NB4 (cell line): ENCODE data around the gene UCHL1.

Experiments used
- DNase-seq: peaks from one replicate; pipeline ENCODE4 v3.0.0; 2010; ENCODE audit warnings: low read depth
- H3K4me3 ChIP-seq: one replicate; pipeline ENCODE4 v1.5.1; 2011; ENCODE audit warnings: mild to moderate bottlenecking, low read depth, low read length, moderate library complexity
- CTCF ChIP-seq: IDR thresholded peaks from one replicate; pipeline ENCODE4 v1.5.1; 2012; ENCODE audit warnings: low read depth, low read length
- MAX ChIP-seq: IDR thresholded peaks from 2 replicates; pipeline ENCODE4 v1.6.1; 2011; ENCODE audit warnings: low read depth, low read length
- MYC ChIP-seq: IDR thresholded peaks from 2 replicates; pipeline ENCODE4 v1.6.1; 2011; ENCODE audit warnings: low read depth, low read length
- POLR2A ChIP-seq: IDR thresholded peaks from 2 replicates; pipeline ENCODE4 v1.6.1; 2011; ENCODE audit warnings: mild to moderate bottlenecking; ENCODE audit not compliant: insufficient read length; ENCODE audit errors: extremely low read depth

The UCHL1 gene

GRCh38 chr4:41236508-41236907 lies 20.2 kb upstream of the UCHL1 start:
- TF ChIP-seq MAX (no peak), MYC (no peak), POLR2A (no peak), CTCF (no peak)
- H3K4me3 ChIP-seq = no peak overlapping the region
- DNase-seq = no peak

GRCh38 chr4:41241919-41242318 lies 14.8 kb upstream of the UCHL1 start:
- DNase-seq = no peak
- no peak overlapping the region for H3K4me3 ChIP-seq
- TF ChIP-seq POLR2A (no peak), MYC (no peak), MAX (no peak), CTCF (no peak)

GRCh38 chr4:41245983-41246382 lies 10.7 kb upstream of the UCHL1 start:
- DNase-seq = no peak
- TF ChIP-seq POLR2A (no peak), MAX (no peak), MYC (no peak), CTCF (no peak)
- H3K4me3 ChIP-seq = no peak overlapping the region

- DNase-seq = no peak
- TF ChIP-seq CTCF (no peak), MAX (no peak), POLR2A (no peak), MYC (no peak)
- no peak overlapping the region for H3K4me3 ChIP-seq
Observed at GRCh38 chr4:41256131-41256739, 493 bp upstream of the UCHL1 start.

GRCh38 chr4:41257257-41257901 lies 651 bp downstream of the UCHL1 start:
- TF ChIP-seq POLR2A (no peak), MAX (no peak), MYC (no peak), CTCF (no peak)
- H3K4me3 ChIP-seq = no peak overlapping the region
- DNase-seq = peak; percentile 51
